GM12873 (cell line): Measurements from ENCODE around the gene EEF2.

Source experiments
- CTCF ChIP-seq: IDR thresholded peaks from 2 replicates; pipeline ENCODE4 v1.5.1; 2012; ENCODE audit warnings: low read depth, mild to moderate bottlenecking, moderate library complexity, low read length, control low read depth; ENCODE audit not compliant: insufficient read depth; ENCODE audit errors: missing control alignments

Gene EEF2

GRCh38 chr19:3984584-3984907 lies 717 bp downstream of the EEF2 start:
- TF ChIP-seq CTCF = no peak

- TF ChIP-seq CTCF = no peak
Observed at GRCh38 chr19:3983936-3984583, 1.2 kb downstream of the EEF2 start.

- TF ChIP-seq CTCF = no peak
Observed at GRCh38 chr19:3983542-3983914, 1.7 kb downstream of the EEF2 start.

GRCh38 chr19:3982701-3983541 lies 2.3 kb downstream of the EEF2 start:
- TF ChIP-seq CTCF = no peak

GRCh38 chr19:3981736-3982681 lies 3.3 kb downstream of the EEF2 start:
- no peak for TF ChIP-seq CTCF

GRCh38 chr19:3981373-3981735 lies 3.9 kb downstream of the EEF2 start:
- no peak for TF ChIP-seq CTCF
